OCI-M1 (cell line): ENCODE results near the gene CHRNA10.

Source experiments
- DNase-seq: peaks from one replicate; lab custom pipeline; 2025; lab: John Stamatoyannopoulos, UW

The CHRNA10 gene, protein sequence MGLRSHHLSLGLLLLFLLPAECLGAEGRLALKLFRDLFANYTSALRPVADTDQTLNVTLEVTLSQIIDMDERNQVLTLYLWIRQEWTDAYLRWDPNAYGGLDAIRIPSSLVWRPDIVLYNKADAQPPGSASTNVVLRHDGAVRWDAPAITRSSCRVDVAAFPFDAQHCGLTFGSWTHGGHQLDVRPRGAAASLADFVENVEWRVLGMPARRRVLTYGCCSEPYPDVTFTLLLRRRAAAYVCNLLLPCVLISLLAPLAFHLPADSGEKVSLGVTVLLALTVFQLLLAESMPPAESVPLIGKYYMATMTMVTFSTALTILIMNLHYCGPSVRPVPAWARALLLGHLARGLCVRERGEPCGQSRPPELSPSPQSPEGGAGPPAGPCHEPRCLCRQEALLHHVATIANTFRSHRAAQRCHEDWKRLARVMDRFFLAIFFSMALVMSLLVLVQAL

DNA sequence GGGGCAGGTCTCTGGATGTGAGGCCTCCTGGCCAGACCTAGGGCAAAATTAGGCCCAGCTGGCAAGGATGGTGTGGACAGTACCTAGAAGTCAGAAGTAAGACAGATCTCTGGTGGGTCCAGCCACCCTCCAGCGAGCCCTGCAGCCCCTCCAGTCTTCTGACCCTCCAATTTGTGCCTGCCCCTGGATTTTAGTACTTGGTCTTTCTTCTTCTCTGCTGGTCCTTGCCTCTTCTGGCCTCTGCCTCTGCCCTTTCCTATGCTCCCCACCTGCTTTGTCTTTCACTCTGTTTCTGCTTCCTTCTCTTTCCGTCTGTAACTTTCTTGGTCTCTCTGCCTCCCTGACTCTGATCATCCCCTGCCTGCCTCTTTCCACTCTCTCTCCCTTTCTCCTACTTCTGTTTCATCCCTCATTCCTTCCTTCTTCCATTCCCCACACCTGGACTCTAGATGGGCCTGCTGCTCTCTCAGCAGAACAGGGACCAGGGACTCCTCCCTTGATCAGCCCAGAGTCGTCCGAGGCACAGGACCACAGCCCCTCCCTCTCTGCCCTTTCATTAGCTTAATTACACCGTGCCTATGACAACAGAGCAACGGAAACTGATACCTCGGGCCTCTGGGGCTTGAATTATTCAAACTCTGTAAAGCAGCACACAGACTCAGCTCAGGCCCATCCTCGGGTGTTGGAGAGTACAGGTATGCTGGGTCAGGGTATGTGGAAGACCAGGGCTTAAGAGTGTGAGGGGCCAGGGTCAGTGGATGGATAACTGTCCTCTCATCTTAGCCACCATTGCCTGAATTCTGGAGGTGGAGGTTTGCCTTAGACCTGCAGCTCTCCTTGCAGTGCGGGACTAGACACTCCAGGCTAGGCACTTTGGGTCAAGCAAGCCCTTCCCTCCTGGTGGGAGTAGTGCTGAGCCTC, at the start of gene CHRNA10:
Gene CHRNA10, minus strand, starts transcription at position 51 of the 921 bp plus-strand sequence. CDS start 72 bp downstream, outside the sequence.
- no peak for DNase-seq

DNA sequence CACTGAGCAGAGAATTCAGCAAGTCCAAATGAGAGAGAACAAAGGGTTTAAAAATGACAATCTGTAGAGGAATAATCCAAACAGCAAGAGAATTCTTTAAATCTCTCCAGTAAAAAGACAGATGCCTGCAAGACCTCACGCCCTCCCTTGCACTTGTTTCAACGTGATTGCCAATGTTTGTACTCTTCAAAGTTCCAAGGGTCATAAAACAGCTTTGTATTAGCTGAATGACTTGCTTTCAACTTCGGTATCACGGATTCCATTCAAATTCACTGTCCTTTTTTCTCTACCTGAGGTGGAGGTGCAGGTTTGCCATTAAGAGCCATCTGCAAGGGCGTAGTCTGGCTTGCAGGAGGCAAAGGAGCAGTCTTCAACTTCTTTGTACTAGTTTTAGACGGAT, 41.1 kb upstream of the CHRNA10 start:
- DNase-seq, result no peak

DNA sequence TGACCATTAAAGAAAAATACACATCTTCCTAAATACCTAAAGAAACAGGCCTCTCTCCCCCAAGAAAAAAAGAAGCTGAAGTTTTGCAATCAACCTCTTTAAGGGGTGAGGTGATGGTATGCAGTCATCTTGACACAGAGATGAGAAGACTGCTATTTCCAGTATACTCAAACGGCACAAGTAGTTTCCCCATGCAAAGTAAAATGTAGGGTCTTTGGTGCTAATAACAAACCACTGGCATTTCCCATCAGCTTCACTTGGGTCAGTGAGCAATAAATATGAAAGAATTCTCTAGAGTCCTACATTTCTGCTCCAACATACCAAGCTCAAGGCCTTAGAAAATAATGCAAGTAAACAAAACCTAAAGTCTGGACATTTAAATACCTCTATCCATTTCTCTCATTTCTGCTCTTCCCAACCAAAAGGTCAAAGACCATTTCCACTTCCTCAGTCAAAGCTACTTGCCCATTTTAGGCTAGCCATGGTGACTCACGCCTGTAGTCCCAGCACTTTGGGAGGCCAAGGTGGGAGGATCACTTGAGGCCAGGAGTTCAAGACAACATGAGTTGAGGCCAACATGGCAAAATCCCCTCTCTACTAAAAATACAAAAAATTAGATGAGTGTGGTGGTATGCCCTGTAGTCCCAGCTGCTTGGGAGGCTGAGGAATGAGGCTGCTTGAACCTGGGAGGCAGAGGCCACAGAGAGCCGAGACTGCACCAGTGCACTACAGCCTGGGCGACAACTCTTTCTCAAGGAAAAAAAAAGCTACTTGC, 39.5 kb upstream of the CHRNA10 start:
- DNase-seq, result no peak

DNA sequence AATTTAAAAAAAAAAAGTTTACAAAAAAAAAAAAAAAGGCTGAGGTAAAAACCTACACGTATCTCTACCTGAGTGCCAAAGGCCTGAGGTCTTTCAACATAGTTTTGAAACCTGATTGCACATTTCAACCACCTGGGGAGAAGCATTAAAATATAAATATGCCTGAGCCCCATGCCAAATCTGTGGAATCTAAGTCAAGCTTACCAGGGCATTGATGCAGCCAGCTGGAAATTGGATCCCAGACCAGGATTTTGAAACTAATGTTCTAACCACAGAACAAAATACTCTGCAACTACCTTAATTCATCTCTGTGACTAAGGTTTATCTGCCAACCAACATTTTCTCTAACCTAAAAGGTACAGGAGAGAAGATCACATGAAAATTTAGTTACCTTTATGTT, 38.8 kb upstream of the CHRNA10 start:
- no peak for DNase-seq

DNA sequence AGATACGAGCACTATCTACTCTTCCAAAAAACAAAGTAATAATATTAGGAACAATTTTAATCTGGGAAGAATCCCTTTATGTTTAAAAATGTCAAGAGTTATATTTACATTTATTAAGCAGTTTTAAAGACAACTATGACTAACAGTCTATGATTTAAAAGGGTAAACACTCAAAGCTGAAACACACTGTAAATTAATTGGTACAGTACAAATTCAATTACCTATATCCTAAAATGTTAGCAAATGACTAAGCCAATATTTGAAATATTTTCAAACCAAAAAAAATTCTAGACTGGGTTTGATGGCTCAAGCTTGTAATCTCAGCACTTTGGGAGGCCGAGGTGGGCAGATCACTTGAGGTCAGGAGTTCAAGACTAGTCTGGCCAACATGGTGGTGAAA, 36.0 kb upstream of the CHRNA10 start:
- DNase-seq, result no peak

DNA sequence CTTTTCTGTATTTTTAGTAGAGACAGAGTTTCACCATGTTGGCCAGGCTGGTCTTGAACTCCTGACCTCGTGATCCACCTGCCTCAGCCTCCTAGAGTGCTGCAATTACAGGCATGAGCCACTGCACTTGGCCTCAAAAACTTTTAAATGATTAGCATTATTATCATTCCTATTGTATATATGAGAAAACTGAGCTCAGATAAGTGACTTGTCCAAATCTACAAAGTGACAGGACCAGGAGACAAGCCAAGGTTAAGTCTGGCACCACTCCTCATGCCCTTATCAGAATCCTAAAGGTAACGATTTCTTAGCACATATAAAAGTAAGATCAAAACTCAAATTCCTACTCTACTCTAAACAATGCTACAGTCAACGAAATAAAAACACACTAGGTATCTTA, 32.2 kb upstream of the CHRNA10 start:
- no peak for DNase-seq

DNA sequence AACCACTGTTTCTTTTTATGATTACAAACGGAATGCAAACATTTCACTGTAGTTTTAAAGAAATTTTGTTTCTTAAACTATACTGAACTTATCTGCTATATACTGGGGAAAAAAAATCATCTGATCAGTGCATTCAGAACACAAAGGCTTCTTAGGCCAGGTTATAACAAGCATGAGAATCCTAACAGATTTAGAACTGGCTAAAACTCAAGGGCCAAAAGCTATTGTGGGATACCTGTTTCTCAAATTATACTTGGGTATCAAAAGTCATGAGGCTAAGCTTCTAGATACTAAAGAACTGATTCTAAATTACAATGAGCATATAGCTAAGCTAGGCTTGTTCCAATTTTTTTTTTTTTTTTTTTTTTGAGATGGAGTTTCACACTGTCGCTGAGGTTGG, 29.7 kb upstream of the CHRNA10 start:
- DNase-seq, result no peak

DNA sequence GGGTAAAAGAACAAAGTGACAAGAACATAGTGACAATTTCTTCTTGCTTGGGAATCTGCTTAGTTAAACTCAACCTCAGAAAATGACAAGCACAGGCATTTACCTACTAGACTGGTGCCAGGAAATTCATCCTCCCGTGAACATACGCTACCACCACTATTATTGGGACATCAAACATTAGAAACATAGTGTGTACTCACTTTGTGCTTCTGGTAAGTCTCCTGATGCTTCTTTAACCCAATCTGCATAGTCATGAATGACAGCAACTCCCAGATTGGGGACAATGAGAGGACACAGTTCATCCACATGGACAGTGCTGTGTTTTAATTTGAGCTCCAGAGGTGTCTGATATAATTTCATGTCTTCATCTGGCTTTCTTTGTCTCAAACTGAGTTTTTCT, 29.2 kb upstream of the CHRNA10 start:
- DNase-seq, result no peak

DNA sequence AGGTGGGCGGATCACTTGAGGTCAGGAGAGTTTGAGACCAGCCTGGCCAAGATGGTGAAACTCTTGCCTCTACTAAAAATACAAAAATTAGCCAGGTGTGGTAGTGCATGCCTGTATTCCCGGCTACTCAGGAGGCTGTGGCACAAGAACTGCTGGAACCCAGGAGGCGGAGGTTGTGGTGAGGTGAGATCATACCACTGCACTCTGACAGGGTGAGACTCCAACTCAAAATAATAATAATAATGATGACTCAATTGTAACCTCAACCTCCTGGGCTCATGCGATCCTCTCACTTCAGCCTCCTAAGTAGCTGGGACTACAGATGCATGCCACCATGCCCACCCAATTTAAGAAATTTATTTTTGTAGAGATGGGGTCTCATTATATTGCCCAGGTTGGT, 15.6 kb upstream of the CHRNA10 start:
- DNase-seq, result no peak

DNA sequence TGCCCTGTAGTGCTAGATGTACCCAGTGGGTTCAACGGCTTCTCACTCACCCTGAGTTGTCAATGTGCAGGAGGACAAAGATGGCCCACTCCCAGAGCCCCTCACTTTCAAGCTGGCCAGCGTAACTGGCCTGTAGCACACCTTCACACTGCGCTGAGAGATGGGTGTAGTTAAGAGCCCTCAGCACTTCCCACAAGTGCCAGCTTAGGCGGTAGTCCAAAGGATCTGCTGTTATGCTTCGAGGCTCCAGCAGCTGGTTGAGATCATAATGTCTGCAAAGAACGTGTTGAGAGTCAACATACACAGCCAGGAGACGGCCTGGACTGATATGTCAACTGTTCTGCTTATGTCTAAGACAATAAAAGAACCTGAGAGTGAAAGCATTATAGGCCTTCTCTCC, 14.7 kb upstream of the CHRNA10 start:
- DNase-seq, result no peak

DNA sequence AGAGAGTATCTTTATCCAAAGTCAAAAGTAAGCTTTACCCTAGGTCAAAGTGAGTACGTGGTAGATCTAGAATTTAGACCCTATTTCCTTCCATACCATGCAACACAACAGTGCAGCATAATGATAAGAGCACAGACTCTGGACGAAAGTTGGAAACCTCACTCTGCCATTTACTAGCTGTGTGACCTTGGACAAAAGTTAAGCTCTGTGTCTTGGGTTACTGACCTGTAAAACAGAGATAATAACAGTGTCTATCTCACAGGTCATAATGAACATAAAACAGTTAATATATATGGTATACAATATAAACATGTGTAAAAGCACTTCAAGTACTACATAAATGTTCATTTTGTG, 13.6 kb upstream of the CHRNA10 start:
- DNase-seq, result peak; percentile 20

DNA sequence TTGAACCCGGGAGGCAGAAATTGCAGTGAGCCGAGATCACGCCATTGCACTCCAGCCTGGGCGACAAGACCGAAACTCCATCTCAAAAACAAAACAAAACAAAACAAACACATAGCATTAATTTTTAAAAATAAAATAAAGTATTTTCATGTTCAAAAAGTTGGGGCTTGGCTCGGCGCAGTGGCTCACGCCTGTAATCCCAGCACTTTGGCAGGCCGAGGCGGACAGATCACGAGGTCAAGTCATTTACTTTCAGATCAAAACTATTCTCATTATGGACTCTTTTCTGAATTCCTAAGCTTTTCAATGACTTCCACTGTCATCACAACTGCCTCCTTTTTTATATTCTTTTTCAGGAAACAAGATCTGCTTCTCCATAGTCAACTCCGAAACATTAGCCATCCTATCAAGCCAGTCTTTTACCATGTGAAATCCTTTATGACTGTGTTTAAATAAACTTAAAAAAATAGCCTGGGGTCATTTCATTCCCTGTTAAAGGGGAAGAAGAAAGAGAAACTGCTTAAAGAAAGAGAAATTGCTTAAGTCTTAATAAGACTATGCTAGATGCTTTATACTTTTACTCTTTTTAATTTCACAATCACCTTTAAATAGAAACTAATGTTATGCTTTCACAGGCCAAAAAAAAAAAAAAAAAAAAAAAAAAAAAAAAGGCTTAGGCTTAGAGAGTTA, 13.1 kb upstream of the CHRNA10 start:
- no peak for DNase-seq

DNA sequence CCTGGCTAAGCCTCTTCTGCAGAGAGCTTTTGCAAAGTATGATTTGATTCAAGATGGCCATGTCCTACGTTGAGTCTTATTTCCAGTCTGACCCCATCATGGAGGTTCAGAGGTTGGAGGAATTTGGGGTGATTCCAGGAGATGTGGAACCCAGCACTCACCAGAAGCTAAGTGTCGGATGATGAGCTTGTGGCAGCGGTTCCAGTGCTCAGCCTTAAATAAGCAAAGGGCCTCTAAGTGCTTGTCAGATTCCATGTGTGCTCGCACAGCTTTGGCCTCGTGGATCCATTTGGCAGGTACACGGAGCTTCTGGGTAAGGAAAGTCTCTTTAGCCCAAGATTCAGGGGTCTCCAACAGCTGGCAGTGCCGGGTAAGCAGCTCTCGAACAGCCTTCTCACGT, 11.9 kb upstream of the CHRNA10 start:
- no peak for DNase-seq

DNA sequence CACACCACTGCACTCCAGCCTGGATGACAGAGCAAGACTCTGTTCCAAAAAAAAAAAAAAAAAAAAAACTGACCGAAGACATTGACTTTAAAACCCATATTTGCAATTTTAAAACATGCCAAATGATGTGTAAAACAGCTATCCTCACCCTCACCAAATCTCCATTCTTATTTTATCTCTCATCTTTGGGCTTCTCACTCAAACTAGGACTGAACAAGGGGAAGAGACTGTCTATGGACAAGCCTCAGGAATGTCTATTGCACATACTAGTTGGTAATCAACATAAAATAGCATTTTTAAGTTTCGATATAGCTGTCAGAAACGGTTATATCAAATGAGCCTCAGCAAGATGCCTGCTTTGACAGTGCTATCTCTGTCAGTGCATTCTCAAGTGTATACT, 7.9 kb upstream of the CHRNA10 start:
- no peak for DNase-seq

DNA sequence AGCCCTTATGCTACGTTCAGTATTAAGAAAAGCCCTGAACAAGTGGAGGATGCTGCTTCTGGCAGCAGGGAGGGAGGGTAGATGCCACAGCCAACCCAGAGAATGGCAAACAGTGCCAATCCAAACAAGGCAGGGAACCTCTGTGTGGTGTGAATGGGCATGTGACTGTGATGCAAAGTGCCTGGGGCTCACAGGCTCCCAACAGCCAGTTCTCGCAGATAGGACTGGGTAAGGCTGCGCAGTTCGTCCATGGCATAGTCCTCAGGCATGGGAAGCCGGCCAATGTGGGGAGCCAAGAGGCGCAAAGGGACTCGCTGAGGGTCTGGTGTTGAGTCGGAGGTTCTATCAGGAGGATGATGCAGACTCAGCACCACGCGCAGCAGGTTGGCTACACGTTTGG, 4.8 kb upstream of the CHRNA10 start:
- no peak for DNase-seq

DNA sequence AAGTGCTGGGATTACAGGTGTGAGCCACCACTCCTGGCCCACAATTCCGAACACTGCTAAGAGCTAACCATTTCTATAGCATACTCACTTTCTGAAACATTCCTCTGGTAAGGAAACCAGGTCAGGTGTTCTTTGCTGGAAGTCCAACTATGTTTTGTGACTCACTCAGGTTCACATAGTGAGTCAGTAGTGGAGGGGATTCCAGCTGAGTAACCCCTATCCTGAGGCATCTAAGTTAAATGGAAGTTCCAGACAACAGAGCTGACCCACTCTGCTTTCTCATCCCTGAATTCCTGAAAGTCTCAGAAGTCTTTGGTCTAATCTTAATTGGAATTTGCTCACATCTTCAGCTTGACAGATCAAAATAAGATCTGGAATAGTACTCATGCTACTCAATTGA, 3.0 kb upstream of the CHRNA10 start:
- no peak for DNase-seq

DNA sequence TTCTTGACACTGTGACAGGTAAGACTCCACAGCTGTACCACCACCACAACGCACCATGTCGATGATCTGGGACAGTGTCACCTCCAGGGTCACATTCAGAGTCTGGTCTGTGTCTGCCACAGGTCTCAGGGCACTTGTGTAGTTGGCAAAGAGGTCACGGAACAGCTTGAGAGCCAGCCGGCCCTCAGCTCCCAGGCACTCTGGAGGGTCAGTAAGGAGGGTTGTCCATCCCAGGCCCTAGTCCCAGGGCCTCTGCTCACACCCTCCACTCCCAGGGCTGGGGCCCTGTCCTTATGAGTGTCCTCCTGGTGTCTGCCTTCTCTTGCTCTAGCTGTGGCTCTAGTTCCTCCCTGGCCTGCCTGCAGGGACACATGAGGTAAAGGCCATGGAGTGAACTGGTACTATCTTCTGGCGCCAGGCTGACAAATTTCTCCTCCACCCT, 1.4 kb downstream of the CHRNA10 start:
- no peak for DNase-seq

DNA sequence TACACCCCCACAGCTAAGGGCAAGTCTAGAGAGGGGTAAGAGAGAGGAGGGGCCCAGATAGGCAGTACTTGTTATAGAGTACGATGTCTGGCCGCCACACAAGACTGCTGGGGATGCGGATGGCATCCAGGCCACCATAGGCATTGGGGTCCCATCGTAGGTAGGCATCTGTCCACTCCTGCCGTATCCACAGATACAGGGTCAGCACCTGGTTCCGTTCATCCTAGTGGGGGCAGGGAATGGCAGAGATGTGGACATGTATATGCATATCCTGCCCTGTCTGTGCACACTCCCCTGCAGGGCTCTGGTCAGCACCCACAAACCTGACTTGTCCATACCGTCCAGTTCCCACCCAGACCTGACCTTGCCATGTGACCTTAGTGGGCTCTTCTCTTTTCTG, 2.1 kb downstream of the CHRNA10 start:
- no peak for DNase-seq

DNA sequence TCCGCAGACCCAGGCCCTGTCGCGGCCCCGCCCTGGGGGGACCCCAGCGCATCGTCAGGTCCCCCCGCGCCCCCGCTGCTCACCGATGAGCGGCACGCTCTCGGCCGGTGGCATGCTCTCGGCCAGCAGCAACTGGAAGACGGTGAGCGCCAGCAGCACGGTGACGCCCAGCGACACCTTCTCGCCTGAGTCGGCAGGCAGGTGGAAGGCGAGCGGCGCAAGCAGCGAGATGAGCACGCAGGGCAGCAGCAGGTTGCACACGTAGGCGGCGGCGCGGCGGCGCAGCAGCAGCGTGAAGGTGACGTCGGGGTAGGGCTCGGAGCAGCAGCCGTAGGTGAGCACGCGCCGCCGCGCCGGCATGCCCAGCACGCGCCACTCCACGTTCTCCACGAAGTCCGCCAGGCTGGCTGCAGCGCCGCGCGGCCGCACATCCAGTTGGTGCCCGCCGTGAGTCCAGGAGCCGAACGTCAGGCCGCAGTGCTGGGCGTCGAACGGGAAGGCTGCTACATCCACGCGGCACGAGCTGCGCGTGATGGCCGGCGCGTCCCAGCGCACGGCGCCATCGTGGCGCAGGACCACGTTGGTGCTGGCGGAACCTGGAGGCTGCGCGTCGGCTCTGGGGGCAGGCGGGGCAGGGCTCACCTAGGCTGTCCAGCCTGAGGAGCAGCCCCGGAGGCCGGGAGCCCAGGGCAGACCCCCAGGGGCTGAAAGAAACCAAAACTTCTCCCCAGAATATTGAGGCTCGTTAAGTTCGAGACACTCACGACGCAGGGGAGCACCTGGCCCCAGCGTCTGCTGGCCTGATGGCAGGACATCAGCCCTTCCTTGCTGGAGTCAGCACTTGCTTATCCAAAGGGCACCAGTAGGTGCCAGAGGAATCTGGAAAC, 3.8 kb downstream of the CHRNA10 start:
- DNase-seq, result no peak

DNA sequence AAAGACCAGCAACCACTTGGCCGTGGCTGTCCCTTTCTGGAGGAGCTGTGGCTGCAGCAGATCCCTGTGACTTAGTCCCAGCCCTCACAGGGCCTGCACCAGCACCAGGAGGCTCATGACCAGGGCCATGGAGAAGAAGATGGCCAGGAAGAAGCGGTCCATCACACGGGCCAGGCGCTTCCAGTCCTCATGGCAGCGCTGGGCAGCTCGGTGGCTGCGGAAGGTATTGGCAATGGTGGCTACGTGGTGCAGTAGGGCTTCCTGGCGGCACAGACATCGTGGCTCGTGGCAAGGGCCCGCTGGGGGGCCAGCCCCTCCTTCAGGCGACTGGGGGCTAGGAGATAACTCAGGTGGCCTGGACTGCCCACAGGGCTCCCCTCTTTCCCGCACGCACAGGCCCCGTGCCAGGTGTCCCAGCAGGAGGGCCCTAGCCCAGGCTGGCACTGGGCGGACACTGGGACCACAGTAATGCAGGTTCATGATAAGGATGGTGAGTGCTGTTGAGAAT, 5.1 kb downstream of the CHRNA10 start:
- DNase-seq, result no peak
